ENCODE data around the gene SALL4.
"Not testable (repeated sequence)": the region's sequence is repeated elsewhere in the genome, so short reads cannot be mapped to it uniquely, and the experiment has no call there.

The SALL4 gene

GRCh38 chr20:51801122-51801822 is 1.0 kb downstream of the SALL4 start:
- DNase-seq: no peak

DNA sequence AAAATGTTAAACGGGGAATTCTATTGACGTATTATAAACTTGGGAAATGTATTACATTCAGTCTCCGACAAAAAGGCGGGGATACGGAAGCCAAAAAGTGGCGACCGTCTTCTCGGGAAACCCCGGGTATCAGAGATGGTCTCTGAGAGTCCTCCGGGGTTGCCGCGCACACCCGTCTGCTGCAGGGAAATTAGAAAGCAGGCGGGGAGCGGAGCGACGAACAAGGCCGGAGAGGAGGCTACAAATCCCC is 1.5 kb downstream of the SALL4 start:
- no peak for DNase-seq

DNA sequence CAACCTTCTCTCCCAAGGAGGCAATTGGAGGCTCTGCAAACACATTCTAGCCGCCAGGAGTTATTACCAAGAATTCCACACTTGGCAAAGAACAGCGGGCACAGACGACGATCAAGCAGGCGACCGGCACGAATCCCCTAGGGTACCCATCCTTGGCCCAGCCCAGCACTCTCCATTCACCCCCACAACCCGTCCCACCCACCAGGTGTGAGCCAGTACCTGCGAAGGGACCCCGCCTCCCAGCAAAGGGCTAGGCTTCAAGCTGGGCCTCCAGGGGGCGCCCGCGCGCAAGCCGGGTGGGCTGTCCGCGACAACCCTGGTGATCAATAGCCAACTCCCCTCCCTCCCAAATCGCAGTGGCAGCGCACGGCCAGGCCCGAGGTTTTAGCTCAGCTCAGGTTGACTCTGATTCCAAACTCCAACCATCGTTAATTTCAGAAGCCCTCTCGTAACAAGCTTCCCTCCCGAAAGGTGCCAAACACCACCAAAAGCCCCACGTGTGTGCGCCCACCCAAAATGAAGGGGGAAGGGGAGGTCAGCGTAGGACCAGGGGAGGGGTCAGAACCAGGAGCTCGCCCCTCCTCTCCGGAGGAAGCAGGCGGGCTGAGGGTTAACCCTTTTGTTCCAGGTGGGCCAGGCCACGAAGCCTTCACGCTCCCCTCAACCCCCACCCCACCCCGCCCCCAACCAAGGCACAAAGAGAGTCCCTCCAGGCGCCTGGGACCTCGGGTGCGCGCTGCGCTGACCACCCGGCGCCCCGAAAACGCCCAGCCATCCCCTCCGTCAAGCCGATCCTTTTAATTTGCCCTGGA is 2.1 kb downstream of the SALL4 start:
- peak; percentile 58 for DNase-seq

- no peak for DNase-seq
Observed at GRCh38 chr20:51799401-51799860, 2.9 kb downstream of the SALL4 start.

DNA sequence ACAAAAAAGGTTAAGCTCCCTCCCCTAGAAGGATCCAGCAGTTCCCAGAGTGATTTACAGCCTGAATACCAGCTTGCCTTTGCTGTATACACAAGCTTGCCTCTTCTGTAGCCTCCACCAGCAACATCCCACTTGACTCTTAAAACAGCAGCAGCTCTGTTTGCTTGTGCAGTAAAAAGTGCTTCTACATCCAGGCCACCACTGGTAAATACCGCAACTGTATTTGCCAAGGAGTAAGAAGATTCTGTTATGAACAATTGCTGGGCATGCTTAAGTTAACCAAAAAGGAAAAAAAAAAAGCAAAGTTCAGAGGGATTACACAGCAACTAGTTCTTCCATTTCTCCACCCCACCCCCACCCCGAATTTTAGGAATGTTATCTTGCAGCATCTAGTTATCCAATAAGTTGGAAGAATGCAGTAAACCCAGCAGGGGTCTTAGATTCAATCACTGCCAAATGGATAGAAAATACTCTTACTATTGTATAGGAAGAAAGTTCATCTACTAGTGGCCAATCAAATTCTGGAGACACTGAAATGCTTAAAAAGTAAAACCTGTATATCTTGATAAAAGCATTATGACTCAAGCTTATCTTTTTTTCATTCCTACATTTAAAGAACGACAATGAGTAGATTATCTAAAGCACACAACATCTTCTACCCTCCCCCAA is 4.8 kb downstream of the SALL4 start:
- DNase-seq: no peak

GRCh38 chr20:51796340-51796739 is 6.0 kb downstream of the SALL4 start:
- no peak for DNase-seq

DNA sequence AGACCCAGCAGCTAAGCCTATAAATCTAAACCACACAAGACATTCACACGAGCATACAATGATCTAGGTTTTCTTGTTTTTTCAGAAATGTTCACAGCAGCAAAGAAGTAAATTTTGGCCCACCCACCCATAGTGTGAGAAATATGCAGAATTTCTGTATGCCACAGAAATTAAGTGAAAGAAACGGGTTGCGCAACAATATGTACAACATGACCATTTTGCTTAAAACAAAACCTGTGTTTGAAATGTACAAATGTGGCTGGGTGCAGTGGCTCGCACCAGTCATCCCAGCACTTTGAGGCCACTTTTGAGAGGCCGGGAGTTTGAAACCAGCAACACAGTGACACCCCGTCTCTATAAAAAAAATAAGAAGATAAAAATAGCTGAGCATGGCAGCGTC is 9.4 kb downstream of the SALL4 start:
- no peak for DNase-seq

GRCh38 chr20:51791626-51792025 is 10.7 kb downstream of the SALL4 start:
- no peak for DNase-seq

GRCh38 chr20:51790256-51790655 is 12.1 kb downstream of the SALL4 start:
- DNase-seq: no peak

DNA sequence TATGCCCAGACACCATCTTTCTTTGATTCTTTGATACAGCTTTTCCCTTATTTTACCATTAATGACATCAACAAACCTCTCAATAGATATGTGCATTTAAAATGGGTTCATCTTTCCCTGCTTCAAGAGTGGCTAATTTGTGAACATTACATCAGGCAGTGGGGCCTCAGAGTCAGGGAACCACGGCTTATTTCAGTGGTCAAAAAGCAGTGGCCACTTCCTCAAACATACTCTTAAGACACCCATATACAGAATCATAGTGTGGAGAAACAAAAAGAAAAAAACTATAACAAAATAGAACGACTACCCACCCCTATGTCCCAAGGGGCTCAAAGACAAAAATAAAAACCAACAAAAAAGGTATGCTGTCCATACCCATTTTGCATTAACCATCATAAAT is 12.9 kb downstream of the SALL4 start:
- no peak for DNase-seq

DNA sequence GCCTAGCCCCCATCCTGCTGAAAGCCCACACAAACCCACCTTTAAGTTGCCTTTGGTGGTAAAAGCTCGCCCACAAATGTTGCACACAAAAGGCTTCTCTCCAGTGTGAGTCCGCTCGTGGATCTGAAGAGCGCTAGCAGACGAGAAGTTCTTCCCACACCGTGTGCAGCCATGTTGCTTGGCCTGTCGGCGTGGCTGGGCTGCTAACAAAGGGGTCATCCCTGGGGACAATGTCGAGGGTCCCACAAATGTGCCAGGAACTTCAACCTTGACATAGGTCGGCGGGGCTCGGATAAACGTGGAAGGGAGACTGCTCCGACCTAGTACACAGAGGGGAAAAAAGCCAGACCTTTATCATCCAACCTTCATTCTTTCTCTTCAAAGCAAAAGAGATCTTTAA is 13.5 kb downstream of the SALL4 start:
- no peak for DNase-seq

DNA sequence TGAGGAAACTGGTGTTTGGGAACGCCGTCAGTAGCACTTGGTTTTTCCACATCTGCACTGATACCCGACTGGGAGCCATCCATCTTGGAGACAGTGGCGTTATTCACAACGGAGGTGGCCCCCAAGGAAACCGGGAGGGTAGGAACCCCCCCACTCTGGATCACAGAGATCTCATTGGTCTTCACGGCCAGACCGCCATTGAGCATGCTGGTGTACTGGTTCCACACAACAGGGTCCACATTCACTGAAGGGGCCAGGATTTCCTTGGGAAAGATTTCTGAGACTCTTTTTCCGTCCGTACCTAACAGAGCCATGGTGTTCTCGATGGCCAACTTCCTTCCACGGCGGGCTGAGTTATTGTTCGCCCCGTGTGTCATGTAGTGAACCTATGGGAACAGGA is 18.0 kb downstream of the SALL4 start:
- DNase-seq: no peak

DNA sequence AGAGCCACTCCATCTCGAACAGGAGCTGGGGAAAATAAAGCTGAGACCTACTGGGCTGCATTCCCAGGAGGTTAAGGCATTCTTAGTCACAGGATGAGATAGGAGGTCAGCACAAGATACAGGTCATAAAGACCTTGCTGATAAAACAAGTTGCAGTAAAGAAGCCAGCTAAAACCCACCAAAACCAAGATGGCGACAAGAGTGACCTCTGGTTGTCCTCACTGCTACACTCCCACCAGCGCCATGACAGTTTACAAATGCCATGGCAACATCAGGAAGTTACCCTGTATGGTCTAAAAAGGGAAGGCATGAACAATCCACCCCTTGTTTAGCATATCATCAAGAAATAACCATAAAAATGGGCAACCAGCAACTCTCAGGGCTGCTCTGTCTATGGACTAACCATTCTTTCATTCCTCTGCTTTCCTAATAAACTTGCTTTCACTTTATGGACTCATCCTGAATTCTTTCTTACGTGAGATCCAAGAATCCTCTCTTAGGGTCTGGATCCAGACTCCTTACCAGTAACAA is 24.0 kb downstream of the SALL4 start:
- DNase-seq: not testable (repeated sequence)

DNA sequence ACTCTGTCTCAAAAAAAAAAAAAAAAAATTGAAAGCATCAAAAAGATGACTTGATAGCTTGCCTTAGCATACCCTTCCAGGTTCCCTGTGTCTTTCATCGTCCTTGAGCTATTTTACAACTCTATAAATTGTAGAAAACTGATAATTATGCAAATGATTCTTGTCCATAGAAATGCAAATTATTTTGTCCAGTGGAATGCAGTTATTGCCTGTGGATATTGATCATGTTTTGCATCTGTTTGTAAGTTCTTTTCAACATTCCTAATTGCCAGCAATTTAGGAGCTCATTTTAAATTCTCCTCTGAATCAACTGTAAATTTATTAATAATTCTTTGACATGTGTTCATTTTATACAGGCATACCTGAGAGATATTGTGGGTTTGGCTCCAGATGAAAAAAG is 27.1 kb downstream of the SALL4 start:
- no peak for DNase-seq

DNA sequence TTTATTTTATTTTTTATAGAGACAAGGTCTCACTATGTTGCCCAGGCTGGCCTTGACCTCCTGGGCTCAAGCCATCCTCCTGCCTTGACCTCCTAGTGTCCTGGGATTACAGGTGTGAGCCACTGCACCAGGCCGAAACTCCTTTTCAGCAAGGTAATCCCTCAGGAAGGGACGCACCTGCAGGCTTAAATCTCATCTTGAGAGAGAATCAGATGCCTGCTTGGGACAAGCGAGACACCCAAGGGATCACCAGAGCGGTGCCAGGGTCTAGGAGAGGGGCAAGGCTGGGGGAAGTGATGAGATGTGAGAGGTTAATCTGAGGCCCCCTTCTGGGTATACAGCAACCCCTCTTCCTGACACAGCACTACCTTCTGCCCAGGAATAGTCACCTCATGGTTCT is 30.1 kb downstream of the SALL4 start:
- DNase-seq: no peak

GRCh38 chr20:51769976-51770615 is 32.2 kb downstream of the SALL4 start:
- DNase-seq: no peak

DNA sequence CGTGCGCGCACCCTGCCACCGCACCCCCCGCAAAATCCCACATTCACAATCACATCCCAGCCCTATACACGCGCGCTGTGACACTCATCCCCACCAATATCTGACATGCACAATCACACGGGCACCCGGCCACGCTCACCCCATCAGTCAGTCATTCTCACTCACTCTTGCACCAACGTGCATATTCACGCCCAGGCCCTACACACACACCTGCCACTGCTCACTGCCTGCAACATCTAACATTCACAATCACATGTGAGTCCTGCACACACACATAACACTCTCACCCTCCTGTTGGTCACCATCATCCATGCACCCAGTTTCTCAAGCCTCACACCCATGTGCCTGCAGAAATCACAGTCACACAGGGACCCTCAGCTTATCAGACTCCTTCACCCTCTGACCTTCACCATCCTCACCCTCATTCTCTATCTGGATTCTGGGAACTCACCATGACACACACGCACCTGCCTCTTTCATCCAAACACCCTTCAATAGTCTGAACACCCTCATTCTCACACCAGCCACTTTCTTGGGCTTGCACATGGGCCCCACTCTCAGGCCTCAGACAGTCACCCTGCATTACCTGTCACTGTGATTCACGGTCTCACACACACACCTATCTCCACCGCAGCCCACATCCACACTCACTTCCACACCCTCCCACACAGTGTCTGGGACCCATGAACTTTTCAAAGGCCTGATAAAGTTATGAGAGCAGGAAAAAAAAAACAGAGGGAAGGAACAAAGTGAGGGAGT is 33.4 kb downstream of the SALL4 start:
- DNase-seq: no peak

DNA sequence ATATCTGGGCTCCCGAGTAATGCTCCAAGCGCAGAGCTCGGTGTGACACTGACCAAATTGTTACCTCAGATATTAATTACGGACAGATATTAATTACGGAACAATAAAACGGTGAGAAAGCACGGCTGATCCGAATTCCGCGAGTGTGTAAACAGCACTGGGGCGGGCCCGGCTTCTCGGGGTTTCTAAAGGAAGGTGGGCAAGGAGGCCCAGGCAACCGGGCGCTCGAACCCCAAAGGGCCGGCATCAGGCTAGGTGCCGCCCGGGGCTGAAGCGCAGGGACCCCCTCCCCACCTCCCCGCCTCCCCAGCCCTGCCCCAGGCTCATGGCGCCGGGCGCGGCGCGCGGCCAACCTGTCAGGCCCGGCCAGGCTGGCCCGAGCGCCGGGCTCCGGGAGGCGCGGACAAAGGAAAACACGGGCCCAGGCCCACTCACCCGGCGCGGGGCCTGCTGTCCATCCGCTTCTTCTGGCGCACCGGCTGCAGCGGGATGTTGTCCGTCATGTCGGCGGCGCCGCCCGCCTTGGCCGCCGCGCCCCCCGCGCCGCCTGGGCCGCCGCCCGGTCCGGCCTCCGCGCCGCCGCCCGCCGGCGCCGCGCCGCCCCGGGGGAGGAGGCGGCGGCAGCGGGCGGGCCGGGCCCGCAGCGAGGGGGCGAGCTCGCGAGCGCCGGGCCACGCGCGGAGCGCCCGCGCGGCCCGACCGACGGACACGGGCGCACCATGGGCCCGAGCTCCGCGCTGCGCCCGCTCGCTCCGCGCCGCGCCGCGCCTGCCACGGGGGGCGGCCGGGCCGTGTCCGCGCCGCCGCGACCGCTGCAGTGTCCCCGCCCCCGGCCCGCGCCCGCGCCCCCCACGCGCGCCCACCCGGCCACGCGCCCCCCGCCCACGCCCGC is 34.2 kb downstream of the SALL4 start, which contains the start of gene ATP9A:
Gene ATP9A, minus strand, starts transcription at position 524 of the 892 bp plus-strand sequence. Its CDS starts 21 bp downstream, at position 503.
- no peak for DNase-seq

- peak; percentile 39 for DNase-seq
Observed at GRCh38 chr20:51766994-51767866, 35.1 kb downstream of the SALL4 start.

DNA sequence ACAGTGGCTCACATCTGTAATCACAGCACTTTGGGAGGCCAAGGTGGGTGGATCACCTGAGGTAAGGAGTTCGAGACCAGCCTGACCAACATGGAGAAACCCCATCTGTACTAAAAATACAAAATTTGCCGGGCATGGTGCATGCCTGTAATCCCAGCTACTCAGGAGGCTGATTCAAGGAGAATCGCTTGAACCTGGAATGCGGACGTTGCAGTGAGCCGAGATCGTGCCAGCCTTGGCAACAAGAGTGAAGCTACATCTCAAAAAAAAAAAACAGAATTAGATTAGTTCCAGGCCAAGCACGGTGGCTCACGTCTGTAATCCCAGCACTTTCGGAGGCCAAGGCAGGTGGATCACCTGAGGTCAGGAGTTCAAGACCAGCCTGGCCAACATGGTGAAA is 36.9 kb downstream of the SALL4 start:
- not testable (repeated sequence) for DNase-seq

Data from stimulated activated CD4-positive, alpha-beta T cell treated with anti-CD3 and anti-CD28 coated beads, Interleukin-12 subunit alpha, Interleukin-12 subunit beta, amount 100 ng/mL, for 4 hours (primary cell).